GM06990 (cell line): ENCODE measurements around the gene ASB11.
"Not testable (repeated sequence)": the region's sequence is repeated elsewhere in the genome, so short reads cannot be mapped to it uniquely, and the experiment has no call there.

Source experiments
- DNase-seq: peaks from one replicate; pipeline ENCODE4 v3.0.0-alpha.2; 2011; ENCODE audit not compliant: insufficient read length; ENCODE audit errors: extremely low read depth
- H3K27me3 ChIP-seq: replicated peaks from 2 replicates; pipeline ENCODE4 v1.6.0; 2011; ENCODE audit warnings: low read length; ENCODE audit not compliant: control insufficient read depth, insufficient read depth
- H3K36me3 ChIP-seq: 2 replicates; pipeline ENCODE4 v1.5.1; 2011; ENCODE audit warnings: low read length; ENCODE audit not compliant: control insufficient read depth, insufficient read depth
- H3K4me3 ChIP-seq: replicated peaks from 2 replicates; pipeline ENCODE4 v1.5.1; 2011; ENCODE audit warnings: low read depth, mild to moderate bottlenecking, control low read depth, low read length
- TF ChIP-seq, protein P1 (sequence below): IDR thresholded peaks from 2 replicates; pipeline ENCODE4 v1.5.1; 2011; ENCODE audit warnings: low read length, control low read depth, mild to moderate bottlenecking, inconsistent platforms; ENCODE audit not compliant: insufficient read depth, poor library complexity, severe bottlenecking

Gene ASB11

DNA sequence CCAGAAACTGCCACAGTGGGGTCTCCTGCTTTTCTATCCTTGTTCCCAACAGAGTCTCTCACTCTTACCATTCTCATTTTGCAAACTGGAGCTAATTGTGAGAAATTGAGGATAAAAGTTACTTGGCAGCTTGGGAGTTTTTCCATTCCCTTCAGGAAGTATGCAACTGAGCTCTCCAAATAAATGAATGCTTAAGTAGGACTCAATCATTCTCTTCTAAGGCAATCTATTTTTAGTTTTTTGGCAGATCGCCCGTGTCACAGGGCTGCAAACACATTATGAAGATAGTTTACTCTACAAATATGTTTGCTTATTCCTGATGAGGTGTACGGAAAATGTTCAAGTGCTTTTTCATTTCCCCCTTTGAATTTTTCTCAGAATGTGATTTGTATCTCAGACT is 5.3 kb downstream of the ASB11 start:
- H3K36me3 ChIP-seq = no peaks in the 10 kb centered on the region
- H3K27me3 ChIP-seq = no peaks in the 10 kb centered on the region
- TF ChIP-seq, protein P1, sequence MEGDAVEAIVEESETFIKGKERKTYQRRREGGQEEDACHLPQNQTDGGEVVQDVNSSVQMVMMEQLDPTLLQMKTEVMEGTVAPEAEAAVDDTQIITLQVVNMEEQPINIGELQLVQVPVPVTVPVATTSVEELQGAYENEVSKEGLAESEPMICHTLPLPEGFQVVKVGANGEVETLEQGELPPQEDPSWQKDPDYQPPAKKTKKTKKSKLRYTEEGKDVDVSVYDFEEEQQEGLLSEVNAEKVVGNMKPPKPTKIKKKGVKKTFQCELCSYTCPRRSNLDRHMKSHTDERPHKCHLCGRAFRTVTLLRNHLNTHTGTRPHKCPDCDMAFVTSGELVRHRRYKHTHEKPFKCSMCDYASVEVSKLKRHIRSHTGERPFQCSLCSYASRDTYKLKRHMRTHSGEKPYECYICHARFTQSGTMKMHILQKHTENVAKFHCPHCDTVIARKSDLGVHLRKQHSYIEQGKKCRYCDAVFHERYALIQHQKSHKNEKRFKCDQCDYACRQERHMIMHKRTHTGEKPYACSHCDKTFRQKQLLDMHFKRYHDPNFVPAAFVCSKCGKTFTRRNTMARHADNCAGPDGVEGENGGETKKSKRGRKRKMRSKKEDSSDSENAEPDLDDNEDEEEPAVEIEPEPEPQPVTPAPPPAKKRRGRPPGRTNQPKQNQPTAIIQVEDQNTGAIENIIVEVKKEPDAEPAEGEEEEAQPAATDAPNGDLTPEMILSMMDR = no peak
- no peak overlapping the region for H3K4me3 ChIP-seq
- no peak for DNase-seq

DNA sequence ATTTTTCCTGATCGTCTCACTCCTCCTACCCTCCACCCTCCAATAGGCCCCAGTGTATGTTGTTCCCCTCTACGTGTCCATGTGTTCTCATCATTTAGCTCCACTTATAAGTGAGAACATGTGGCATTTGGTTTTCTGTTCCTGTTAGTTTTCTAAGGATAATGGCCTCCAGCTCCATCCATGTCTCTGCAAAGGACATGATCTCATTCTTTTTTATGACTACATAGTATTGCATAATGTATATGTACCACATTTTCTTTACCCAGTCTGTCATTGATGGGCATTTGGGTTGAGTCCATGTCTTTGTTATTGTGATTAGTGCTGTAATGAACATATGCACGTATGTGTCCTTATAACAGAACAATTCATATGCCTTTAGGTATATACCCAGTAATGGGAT is 9.5 kb downstream of the ASB11 start:
- not testable (repeated sequence) for H3K27me3 ChIP-seq, DNase-seq, H3K4me3 ChIP-seq

DNA sequence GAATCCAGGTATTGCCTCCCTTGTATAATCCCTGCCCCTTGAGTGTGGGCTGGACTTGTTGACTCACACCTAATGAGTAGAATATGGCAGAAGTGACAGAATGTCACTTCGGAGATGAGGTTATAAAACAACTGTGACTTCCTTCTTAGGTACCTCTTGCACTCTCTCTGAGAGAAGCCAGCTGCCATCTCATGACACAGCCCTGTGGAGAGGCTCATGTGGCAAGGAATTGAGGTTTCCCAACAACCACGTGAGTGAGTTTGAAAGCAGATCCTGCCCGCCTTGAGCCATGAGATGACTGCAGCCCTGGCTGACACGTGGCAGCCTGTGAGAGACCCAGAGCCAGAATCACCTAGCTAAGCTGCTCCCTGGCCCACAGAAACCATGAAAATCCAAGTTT is 13.5 kb downstream of the ASB11 start:
- TF ChIP-seq, protein P1 = no peak
- DNase-seq = peak; percentile 1
- Histone ChIP-seq H3K27me3 (no peaks in the 10 kb centered on the region), H3K36me3 (no peaks in the 10 kb centered on the region), H3K4me3 (no peak overlapping the region)

More for the DNA sequence above, 9.5 kb downstream of the ASB11 start:
- not testable (repeated sequence) for H3K36me3 ChIP-seq

DNA sequence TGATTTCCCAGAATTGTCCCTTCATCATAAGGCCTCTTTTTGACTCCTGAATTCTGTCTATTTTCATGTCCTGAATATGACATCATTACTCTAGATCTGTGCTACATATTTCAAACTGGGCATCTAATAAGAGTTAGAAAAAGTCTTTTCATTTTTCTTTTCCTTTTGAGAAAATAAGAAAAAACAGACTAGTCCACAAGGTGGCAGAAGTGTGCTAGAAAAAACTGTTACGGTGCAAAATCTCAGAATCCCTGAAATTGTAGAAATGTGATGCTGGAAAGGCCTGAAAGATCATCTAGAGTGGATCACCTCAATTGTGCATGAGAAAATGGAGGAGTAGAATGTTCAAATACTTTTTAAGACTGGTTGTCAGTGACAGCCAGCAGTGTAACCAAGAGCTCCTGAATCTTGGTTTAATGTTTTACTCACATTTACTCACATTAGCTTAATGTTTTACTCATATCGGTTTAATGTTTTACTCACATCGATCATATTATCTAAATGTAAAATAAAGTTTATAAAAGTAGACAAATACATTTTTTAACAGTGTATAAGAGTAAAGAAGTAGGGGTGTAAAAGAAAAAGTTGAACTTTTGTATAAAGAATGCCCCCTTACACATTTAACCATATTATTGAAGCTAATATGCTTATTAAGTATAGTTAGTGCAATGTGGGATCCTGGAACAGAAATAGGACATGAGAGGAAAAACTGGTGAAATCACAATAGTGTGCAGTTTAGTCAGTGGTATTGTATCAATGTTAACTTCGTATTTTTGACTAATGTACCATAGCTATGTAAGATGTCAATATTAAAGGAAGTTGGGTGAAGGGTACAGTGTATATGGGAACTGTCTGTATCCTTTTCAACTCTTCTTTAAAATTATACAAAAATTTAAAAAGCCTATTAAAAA is 15.2 kb downstream of the ASB11 start:
- TF ChIP-seq, protein P1 = peak; percentile 49
- Histone ChIP-seq H3K4me3 (no peak overlapping the region), H3K36me3 (no peaks in the 10 kb centered on the region), H3K27me3 (no peaks in the 10 kb centered on the region)
- no peak for DNase-seq

DNA sequence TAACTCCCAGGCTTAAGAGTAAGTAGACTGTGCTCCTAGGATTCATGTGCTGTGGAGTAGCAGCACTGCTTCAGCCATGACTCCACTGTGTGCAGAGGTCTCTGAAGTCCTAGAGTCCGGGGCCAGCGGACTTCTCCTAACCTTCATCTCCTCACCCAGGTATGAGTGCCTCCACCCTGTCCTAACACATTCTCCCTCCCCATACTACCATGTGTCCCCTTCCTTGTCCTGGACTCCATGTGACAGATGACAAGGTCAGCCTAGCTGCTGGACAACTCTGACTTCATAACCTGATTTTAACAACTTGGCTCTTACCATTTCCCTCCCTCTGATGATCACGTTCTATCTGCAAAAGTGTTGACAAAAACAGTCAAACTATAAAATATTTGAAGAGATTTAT is 16.7 kb downstream of the ASB11 start:
- Histone ChIP-seq H3K36me3 (no peaks in the 10 kb centered on the region), H3K27me3 (no peaks in the 10 kb centered on the region), H3K4me3 (no peak overlapping the region)
- no peak for DNase-seq
- TF ChIP-seq, protein P1 = no peak

DNA sequence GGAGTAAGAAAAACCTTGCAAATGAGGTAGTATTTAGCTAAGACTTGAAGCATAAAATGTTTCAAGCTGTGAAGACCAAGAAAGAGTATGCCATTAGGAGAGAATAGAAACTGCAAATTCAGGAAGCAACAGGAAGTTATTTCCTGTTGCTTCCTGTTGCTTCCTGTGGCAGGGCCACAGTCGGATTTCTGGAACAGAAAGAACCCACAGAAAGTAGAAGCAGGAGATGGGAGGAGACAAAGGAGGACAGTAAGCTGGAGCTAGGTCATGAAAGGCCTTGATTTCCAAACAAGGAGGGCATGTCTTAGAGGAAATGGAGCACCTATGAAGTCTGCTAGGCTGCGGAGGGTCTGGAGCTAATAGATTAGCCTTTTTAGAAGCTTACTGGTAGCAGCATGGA is 17.2 kb downstream of the ASB11 start:
- TF ChIP-seq, protein P1 = no peak
- Histone ChIP-seq H3K36me3 (no peaks in the 10 kb centered on the region), H3K27me3 (no peaks in the 10 kb centered on the region), H3K4me3 (no peak overlapping the region)
- DNase-seq = no peak
